ENCODE data around the gene YLPM1.

Gene YLPM1

DNA sequence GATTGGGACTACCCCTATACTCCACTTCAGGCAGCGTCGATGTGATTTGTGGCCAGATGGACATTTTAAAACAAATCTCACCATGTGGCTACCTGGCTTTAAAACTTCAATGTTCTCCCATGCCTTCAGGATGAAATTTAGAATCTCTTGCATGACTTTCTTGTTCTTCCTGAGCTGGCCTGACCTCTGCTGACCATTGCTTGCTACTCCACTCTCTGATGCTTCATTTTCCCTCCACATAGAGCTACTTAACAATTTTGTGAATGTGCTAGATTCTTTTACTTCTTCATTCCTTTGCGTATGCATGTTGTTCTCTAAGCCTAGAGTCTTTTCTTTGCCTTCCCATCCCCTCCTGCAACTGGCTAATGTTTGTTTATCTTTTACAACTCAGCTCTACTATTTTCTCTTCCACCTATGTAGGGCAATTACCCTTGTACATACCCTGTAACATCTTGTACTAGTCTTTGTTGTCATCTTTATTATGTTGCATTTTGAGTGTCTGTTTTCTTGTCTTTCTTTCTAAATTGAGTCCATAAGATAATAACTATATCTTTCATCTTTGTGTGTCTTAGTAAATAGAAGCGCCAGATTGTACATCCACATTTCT is 41.2 kb downstream of the YLPM1 start:
- H3K4me3 ChIP-seq (ENCODE audit: low read length) = no peak overlapping the region
- TF ChIP-seq ZNF274 (IDR thresholded peaks at IDR 0.05; ENCODE audit: low read depth, low read length) = no peak

- H3K4me3 ChIP-seq (ENCODE audit: low read length) = no peak overlapping the region
- TF ChIP-seq ZNF274 (IDR thresholded peaks at IDR 0.05; ENCODE audit: low read depth, low read length) = no peak
Measured at GRCh38 chr14:74807853-74808545, 44.9 kb downstream of the YLPM1 start.

GRCh38 chr14:74816124-74816523 is 53.0 kb downstream of the YLPM1 start:
- TF ChIP-seq ZNF274 (IDR thresholded peaks at IDR 0.05; ENCODE audit: low read depth, low read length) = no peak
- H3K4me3 ChIP-seq (ENCODE audit: low read length) = no peak overlapping the region

GRCh38 chr14:74820288-74820687 is 57.2 kb downstream of the YLPM1 start:
- H3K4me3 ChIP-seq (ENCODE audit: low read length) = no peak overlapping the region
- TF ChIP-seq ZNF274 (IDR thresholded peaks at IDR 0.05; ENCODE audit: low read depth, low read length) = no peak

DNA sequence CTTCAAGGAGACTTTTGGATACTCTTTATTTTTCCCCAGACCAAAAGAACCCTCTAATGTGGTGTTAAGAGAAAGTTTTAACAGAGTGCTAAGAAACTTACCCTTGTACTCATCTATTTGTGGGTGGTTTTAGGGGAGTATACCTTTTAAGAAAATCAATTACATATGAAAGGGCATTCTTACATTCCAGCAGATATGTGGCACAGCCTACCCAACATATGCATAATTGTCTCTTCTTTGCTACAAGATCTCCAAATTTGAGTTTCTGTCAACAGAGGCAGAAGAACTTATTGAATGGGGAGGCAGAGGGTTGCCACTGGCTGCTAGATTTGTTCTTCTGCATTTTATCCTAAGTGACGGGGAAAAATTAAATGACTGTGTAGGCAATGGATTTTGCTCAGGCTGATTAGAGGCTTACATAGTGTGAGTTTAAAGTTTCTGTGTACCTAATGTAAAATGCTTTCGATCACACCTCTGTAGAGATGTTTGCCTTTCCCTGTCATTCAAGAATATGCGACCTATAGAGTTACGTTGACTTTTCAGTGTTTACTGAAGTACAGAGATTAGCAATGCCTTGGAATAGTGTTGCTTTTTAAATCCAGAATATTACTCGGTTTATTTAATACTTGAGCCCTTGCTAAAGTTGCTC is 58.3 kb downstream of the YLPM1 start:
- no peak overlapping the region for H3K4me3 ChIP-seq (ENCODE audit: low read length)
- no peak for TF ChIP-seq ZNF274 (IDR thresholded peaks at IDR 0.05; ENCODE audit: low read depth, low read length)

- no peak for TF ChIP-seq ZNF274 (IDR thresholded peaks at IDR 0.05; ENCODE audit: low read depth, low read length)
- no peak overlapping the region for H3K4me3 ChIP-seq (ENCODE audit: low read length)
Measured at GRCh38 chr14:74824997-74825396, 61.9 kb downstream of the YLPM1 start.

DNA sequence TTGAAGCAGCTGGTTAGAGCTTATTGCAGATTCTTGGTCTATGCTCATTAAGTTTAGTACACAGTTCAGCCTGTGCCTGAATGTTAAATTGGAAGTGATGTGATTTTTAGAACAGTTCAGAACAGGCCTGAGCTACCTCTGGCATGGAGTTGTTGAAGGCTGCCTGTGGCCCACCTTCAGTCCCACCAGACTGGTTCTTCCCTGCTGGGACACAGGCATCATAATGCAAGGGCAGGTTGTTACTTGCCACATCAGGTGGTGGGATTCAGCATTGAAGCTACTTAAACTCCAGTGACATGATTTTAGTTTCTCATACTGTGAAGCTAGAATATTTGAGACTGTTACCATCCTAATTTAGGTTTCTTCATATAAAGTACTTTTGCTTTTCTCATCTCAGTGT is 63.5 kb downstream of the YLPM1 start:
- TF ChIP-seq ZNF274 (IDR thresholded peaks at IDR 0.05; ENCODE audit: low read depth, low read length) = no peak
- H3K4me3 ChIP-seq (ENCODE audit: low read length) = no peak overlapping the region

GRCh38 chr14:74829251-74829650 is 66.1 kb downstream of the YLPM1 start:
- no peak for TF ChIP-seq ZNF274 (IDR thresholded peaks at IDR 0.05; ENCODE audit: low read depth, low read length)
- no peak overlapping the region for H3K4me3 ChIP-seq (ENCODE audit: low read length)

- no peak for TF ChIP-seq ZNF274 (IDR thresholded peaks at IDR 0.05; ENCODE audit: low read depth, low read length)
- H3K4me3 ChIP-seq (ENCODE audit: low read length) = no peak overlapping the region
Measured at GRCh38 chr14:74832849-74833248, 69.7 kb downstream of the YLPM1 start.

DNA sequence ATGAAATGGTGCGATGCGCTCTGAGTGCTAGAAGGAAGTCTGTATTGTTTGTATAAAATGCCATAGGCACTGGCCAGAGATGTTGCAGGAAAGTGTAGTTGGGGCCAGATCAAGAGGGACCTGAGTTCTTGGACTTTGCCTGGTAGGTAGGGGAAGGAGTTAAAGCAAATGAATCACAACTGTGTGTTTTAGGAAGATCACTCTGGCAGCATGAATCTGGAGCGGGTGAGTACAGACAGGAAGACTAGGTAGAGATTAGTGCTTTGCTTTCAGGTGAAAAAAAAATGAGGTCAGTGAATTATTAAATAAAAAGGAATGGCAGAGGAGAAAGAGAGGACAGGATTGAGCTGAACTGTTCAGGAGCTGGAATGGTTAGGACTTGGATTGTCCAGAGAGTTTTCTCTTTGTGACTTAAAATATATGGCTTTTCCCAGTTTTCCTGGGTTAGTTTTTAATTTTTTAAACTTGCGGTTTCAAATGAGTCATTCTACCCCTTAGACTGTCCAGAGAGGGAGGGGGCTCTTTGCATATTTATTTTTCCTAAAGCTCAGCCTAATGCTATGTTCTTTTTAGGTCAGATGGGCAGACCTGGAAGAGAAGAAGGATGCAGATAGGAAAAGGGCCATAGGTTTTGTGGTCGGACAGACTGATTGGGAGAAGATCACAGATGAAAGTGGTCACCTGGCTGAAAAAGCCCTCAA is 71.7 kb downstream of the YLPM1 start:
- no peak for TF ChIP-seq ZNF274 (IDR thresholded peaks at IDR 0.05; ENCODE audit: low read depth, low read length)
- H3K4me3 ChIP-seq (ENCODE audit: low read length) = no peak overlapping the region

- no peak for TF ChIP-seq ZNF274 (IDR thresholded peaks at IDR 0.05; ENCODE audit: low read depth, low read length)
- H3K4me3 ChIP-seq (ENCODE audit: low read length) = no peak overlapping the region
Measured at GRCh38 chr14:74835645-74836250, 72.6 kb downstream of the YLPM1 start.

DNA sequence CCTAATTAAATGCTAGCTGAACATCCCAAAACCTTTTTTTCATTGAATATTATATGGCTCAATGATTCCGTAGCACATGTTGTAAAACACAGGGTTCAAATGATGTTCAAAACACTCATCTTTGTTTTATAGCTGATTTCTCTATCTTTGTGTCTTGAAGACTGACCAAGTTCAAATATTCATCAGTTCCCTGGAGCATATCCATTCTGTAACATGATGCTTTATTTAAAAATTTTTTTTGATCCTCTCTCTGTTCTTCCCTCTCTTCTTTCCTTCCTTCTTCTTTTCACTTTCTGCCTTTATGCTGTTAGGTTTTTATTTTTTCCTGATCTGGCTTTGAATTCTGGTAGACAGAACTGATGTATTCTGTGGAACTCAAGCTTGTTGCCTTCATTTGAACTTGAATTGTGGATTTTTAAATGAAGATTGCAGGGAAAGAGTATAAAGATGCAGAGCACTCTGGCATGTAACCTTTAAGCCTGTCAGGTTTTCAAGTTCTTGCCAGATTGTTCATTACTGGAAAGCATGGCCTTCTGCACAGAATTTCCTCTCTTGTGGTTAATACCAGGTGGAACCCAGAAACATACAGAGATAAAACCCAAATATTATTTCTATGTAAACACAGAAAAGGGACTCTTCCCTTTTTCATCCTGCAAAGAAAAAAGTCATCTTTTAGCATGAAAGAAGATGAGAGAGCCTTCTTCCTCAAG is 73.3 kb downstream of the YLPM1 start:
- no peak for TF ChIP-seq ZNF274 (IDR thresholded peaks at IDR 0.05; ENCODE audit: low read depth, low read length)
- no peak overlapping the region for H3K4me3 ChIP-seq (ENCODE audit: low read length)

DNA sequence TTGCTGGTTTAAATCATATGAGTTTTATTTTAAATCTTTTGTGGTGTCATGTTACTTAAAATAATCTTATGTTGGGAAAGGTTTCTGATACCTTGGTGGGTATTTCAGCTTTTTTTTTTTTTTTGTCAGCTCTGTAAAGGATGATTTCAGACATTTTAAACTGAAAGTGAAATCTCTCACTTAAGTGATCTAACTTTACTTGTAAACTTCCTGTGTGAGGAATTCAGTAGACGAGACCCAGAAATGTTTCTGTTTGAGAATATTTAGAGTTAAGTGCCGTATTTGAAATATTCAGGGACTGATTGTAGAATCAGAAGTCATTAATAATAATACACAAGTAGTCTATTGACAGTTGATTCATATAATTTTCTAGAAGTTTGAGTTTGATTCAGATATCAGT is 75.0 kb downstream of the YLPM1 start:
- no peak overlapping the region for H3K4me3 ChIP-seq (ENCODE audit: low read length)
- no peak for TF ChIP-seq ZNF274 (IDR thresholded peaks at IDR 0.05; ENCODE audit: low read depth, low read length)

DNA sequence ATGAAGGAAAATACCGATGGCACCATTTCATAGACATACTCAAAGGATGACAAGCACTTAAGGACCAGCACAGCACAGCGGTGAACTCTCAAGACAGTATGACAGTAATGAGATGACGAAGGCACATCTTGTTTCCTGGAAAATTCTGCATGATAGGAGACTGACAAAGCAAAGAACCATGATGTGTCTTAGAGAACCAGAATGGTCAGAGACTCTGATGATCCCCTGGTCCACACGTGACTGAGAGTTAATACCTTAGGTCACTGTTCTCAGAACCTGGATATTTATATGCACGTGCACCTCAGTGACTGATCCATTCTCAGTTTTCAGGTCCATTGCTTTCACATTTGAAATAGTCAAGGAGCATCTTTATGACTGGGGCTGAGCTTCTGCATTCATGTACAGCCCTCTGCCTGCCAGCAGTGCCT is 77.5 kb downstream of the YLPM1 start:
- peak overlapping the region; percentile 2; the same call in 1 of the 2 replicates for H3K4me3 ChIP-seq (ENCODE audit: low read length)
- no peak for TF ChIP-seq ZNF274 (IDR thresholded peaks at IDR 0.05; ENCODE audit: low read depth, low read length)
